Liver (tissue), 9 donors: ENCODE measurements around the gene CNMD. TPM values are rescaled to one million over a fixed set of nuclear protein-coding genes. Genes with fewer than 3 reads are reported as not detected.

ENCODE experiments used
- DNase-seq: peaks from one replicate; pipeline ENCODE4 v3.0.0-alpha.2; 2017; ENCODE audit warnings: low spot score
- H3K27ac ChIP-seq, 2 donors: one replicate each; pipeline ENCODE4 v1.7.0; 2013; ENCODE audit warnings: inconsistent platforms in 2 of 2, low read length in 2 of 2, control low read depth in 1 of 2, low read depth in 1 of 2, mild to moderate bottlenecking in 1 of 2
- H3K27me3 ChIP-seq, 4 donors: one replicate each; pipeline versions ENCODE4 v1.6.1 to v1.7.0; 2013; ENCODE audit warnings: low read length in 3 of 4, inconsistent platforms in 1 of 4, mild to moderate bottlenecking in 1 of 4, moderate library complexity in 1 of 4; ENCODE audit not compliant: control insufficient read depth in 4 of 4, insufficient read depth in 4 of 4
- H3K36me3 ChIP-seq, 4 donors: one replicate each; pipeline versions ENCODE4 v1.6.1 to v1.7.0; 2013; ENCODE audit warnings: low read length in 3 of 4, mild to moderate bottlenecking in 3 of 4, low read depth in 1 of 4, moderate library complexity in 1 of 4; ENCODE audit not compliant: control insufficient read depth in 4 of 4, insufficient read depth in 3 of 4
- H3K4me1 ChIP-seq, 4 donors: one replicate each; pipeline versions ENCODE4 v1.6.1 to v1.7.0; 2013; ENCODE audit warnings: low read length in 3 of 4, mild to moderate bottlenecking in 3 of 4, moderate library complexity in 1 of 4; ENCODE audit not compliant: control insufficient read depth in 4 of 4, insufficient read depth in 4 of 4
- H3K4me3 ChIP-seq, 3 donors: one replicate each; pipeline versions ENCODE4 v1.6.1 to v1.7.0; 2013; ENCODE audit warnings: low read length in 3 of 3, control low read depth in 1 of 3, low read depth in 1 of 3, mild to moderate bottlenecking in 1 of 3
- H3K9ac ChIP-seq, 2 donors: one replicate each; pipeline ENCODE4 v1.7.0; 2013; ENCODE audit warnings: low read length in 2 of 2, mild to moderate bottlenecking in 2 of 2, moderate library complexity in 2 of 2, control low read depth in 1 of 2, low read depth in 1 of 2
- H3K9me3 ChIP-seq, 4 donors: one replicate each; pipeline versions ENCODE4 v1.6.1 to v1.7.0; 2013; ENCODE audit warnings: low read length in 3 of 4; ENCODE audit not compliant: control insufficient read depth in 4 of 4
- ATF3 ChIP-seq: IDR thresholded peaks from 2 replicates; pipeline ENCODE4 v1.6.1; 2016; ENCODE audit warnings: antibody characterized with exemption
- CTCF ChIP-seq: fragments of 150-350 bp; IDR thresholded peaks from 2 replicates; pipeline ENCODE4 v1.5.1; 2017; ENCODE audit warnings: improper control_type of control experiment, low read depth, low read length; ENCODE audit not compliant: missing input control
- EGR1 ChIP-seq, 2 donors: IDR thresholded peaks; 2 replicates each; pipeline ENCODE4 v1.6.1; 2016 to 2018; ENCODE audit warnings: antibody characterized with exemption in 2 of 2, low read depth in 2 of 2
- FOXA1 ChIP-seq: IDR thresholded peaks from 2 replicates; pipeline ENCODE4 v1.6.1; 2016; ENCODE audit warnings: antibody characterized with exemption
- FOXA2 ChIP-seq: IDR thresholded peaks from 2 replicates; pipeline ENCODE4 v1.6.1; 2016; ENCODE audit warnings: antibody characterized with exemption
- HNF4A ChIP-seq, 2 donors: conservative IDR thresholded peaks; 2 replicates each; pipeline ENCODE4 v1.6.1; 2016; ENCODE audit warnings: antibody characterized with exemption in 2 of 2, mild to moderate bottlenecking in 2 of 2
- JUND ChIP-seq, 2 donors: IDR thresholded peaks; 2 replicates each; pipeline ENCODE4 v1.6.1; 2016; ENCODE audit warnings: antibody characterized with exemption in 2 of 2
- NR2F2 ChIP-seq: IDR thresholded peaks from 2 replicates; pipeline ENCODE4 v1.6.1; 2016; ENCODE audit warnings: antibody characterized with exemption
- RAD21 ChIP-seq, 2 donors: IDR thresholded peaks; 2 replicates each; pipeline ENCODE4 v1.6.1; 2016; ENCODE audit warnings: antibody characterized with exemption in 2 of 2, mild to moderate bottlenecking in 2 of 2
- RXRA ChIP-seq, 2 donors: IDR thresholded peaks; 2 replicates each; pipeline ENCODE4 v1.6.1; 2017 to 2018; ENCODE audit warnings: antibody characterized with exemption in 2 of 2, mild to moderate bottlenecking in 1 of 2
- YY1 ChIP-seq: IDR thresholded peaks from 2 replicates; pipeline ENCODE4 v1.6.1; 2016; ENCODE audit warnings: antibody characterized with exemption, mild to moderate bottlenecking
- WGBS: extraction: QIAGEN DNeasy Blood & Tissue Kit; methylation state at CpG from one replicate; pipeline ENCODE4 v1.1.7; 2013; 5-methylcytosine and 5-hydroxymethylcytosine counted together
- polyA plus RNA-seq, 2 donors: library from polyadenylated mRNA; stranded (reverse) in 1 of 2; unstranded in 1 of 2; fragments of 200-250 nt in 1 of 2; fragments of >200 nt in 1 of 2; fragmentation: Nextera tagmentation in 1 of 2; extraction: Ambion mirVana in 1 of 2; gene quantifications; one replicate each; pipeline versions ENCODE4 v1.2.1 to v1.2.3, GENCODE V29; 2013 to 2015
- total RNA-seq, 2 donors: library from RNA; depleted of rRNA; stranded (reverse); fragments of >200 nt; gene quantifications; one replicate each; pipeline ENCODE4 v1.2.3, GENCODE V29; 2014
- TF ChIP-seq, protein P1 (sequence below): IDR thresholded peaks from 2 replicates; pipeline ENCODE4 v1.6.1; 2016; ENCODE audit warnings: antibody characterized with exemption
- TF ChIP-seq, protein P2 (sequence below): IDR thresholded peaks from 2 replicates; pipeline ENCODE4 v1.6.1; 2016; ENCODE audit warnings: antibody characterized with exemption
- donor health status: healthy.
- donor health status: healthy.
- donor health status: healthy.
- donor health status: healthy.
- donor health status: healthy.

Gene CNMD
- total and polyA plus RNA-seq, 4 donors = not detected

- H3K36me3 ChIP-seq = no peaks in the 10 kb centered on the region
- no peak overlapping the region for H3K27ac ChIP-seq
- no peak for TF ChIP-seq FOXA1
- TF ChIP-seq, protein P1, sequence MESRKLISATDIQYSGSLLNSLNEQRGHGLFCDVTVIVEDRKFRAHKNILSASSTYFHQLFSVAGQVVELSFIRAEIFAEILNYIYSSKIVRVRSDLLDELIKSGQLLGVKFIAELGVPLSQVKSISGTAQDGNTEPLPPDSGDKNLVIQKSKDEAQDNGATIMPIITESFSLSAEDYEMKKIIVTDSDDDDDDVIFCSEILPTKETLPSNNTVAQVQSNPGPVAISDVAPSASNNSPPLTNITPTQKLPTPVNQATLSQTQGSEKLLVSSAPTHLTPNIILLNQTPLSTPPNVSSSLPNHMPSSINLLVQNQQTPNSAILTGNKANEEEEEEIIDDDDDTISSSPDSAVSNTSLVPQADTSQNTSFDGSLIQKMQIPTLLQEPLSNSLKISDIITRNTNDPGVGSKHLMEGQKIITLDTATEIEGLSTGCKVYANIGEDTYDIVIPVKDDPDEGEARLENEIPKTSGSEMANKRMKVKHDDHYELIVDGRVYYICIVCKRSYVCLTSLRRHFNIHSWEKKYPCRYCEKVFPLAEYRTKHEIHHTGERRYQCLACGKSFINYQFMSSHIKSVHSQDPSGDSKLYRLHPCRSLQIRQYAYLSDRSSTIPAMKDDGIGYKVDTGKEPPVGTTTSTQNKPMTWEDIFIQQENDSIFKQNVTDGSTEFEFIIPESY = no peak
- no peak for TF ChIP-seq EGR1 (IDR thresholded peaks at IDR 0.05; ENCODE audit: low read depth in 2 of 2)
- TF ChIP-seq, protein P2, sequence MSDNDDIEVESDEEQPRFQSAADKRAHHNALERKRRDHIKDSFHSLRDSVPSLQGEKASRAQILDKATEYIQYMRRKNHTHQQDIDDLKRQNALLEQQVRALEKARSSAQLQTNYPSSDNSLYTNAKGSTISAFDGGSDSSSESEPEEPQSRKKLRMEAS = no peak
- no peak for TF ChIP-seq JUND (IDR thresholded peaks at IDR 0.05)
- TF ChIP-seq YY1 = no peak
- H3K9ac ChIP-seq = no peak overlapping the region
- DNase-seq = no peak
- WGBS = 32% methylated on average over 2 of the region's 2 CpGs
- H3K9me3 ChIP-seq = no peaks in the 10 kb centered on the region
- no peaks in the 10 kb centered on the region for H3K4me1 ChIP-seq
- H3K4me3 ChIP-seq = no peak overlapping the region
- H3K27me3 ChIP-seq = peaks cover 0 to 8% (median 0%) of the 10 kb centered on the region in 4 donors
These were observed 41.0 kb upstream of the CNMD start for GRCh38 chr13:52780611-52781010.

DNA sequence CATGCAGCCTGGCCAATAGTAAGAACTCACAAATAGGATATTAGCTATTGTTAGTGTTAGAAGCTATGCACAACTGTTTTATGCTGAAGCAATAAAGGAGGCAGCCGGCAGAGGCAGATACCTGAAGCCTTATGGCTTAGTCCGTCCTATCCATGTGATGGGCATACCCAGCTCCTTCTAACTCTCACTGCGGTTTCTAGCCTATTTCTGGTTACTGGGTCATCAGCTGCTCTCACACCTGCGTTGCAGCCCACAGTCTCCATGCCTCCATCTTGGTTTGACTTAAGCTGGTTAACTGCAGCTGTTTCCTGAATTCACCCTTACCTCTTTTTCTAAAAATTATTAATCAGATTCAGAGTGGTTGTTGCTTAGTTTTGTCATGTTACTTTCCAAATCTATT, 40.5 kb upstream of the CNMD start:
- Histone ChIP-seq H3K9ac (no peak overlapping the region), H3K9me3 (no peaks in the 10 kb centered on the region), H3K27me3 (peaks cover 0 to 8% (median 0%) of the 10 kb centered on the region in 4 donors), H3K4me3 (no peak overlapping the region), H3K27ac (no peak overlapping the region), H3K36me3 (no peaks in the 10 kb centered on the region), H3K4me1 (no peaks in the 10 kb centered on the region)
- no peak for DNase-seq
- 78% methylated on average over 4 of the region's 4 CpGs for WGBS
- TF ChIP-seq ATF3 = no peak

- Histone ChIP-seq H3K9me3 (no peaks in the 10 kb centered on the region), H3K27ac (no peak overlapping the region), H3K27me3 (peaks cover 0 to 8% (median 0%) of the 10 kb centered on the region in 4 donors), H3K4me1 (no peaks in the 10 kb centered on the region), H3K36me3 (no peaks in the 10 kb centered on the region), H3K4me3 (no peak overlapping the region), H3K9ac (no peak overlapping the region)
- WGBS = 76% methylated on average over 11 of the region's 11 CpGs
- TF ChIP-seq NR2F2 (no peak), RXRA (IDR thresholded peaks at IDR 0.05) (no peak), FOXA1 (no peak), RAD21 (IDR thresholded peaks at IDR 0.05) (no peak), HNF4A (conservative IDR thresholded peaks at IDR 0.05) (no peak), CTCF (no peak), FOXA2 (no peak), JUND (IDR thresholded peaks at IDR 0.05) (no peak), ATF3 (no peak)
- DNase-seq = no peak
These were observed 39.5 kb upstream of the CNMD start for GRCh38 chr13:52779103-52779502.
